ENCODE results near the gene NADK.
"Not testable (repeated sequence)": the region's sequence is repeated elsewhere in the genome, so short reads cannot be mapped to it uniquely, and the experiment has no call there.

Gene NADK

DNA sequence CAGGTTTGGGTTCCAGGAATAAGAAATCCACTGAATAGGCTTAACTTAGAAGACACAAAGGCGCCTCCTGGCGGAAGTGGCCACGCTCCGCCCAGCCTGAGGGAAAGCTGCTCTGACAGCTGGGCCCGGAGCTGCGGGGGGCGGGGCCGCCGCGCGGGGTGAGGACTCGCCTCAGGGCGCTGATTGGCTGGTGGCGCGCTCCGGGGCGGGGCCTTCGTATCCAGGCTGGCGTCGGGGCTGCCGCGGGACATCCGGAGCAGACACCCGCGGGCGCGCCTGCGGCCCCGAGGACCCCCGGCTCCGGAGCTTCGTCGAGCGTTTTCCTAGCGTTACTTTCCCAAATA lies 31.7 kb downstream of the NADK start:
- H3K9me3 ChIP-seq (ENCODE audit: control extremely low read depth in 1 of 5, control insufficient read depth in 4 of 5, insufficient read depth in 2 of 5, low read depth in 1 of 5, low read length in 4 of 5); DNase-seq; H3K4me1 ChIP-seq (ENCODE audit: control extremely low read depth in 1 of 4, control insufficient read depth in 4 of 4, insufficient read depth in 4 of 4, low read length in 3 of 4); H3K36me3 ChIP-seq (ENCODE audit: control insufficient read depth in 4 of 4, insufficient read depth in 4 of 4, low read length in 3 of 4); CTCF ChIA-PET; H3K27me3 ChIP-seq (replicated peaks in 2 of 5; ENCODE audit: control insufficient read depth in 4 of 5, insufficient read depth in 5 of 5, low read length in 4 of 5): not testable (repeated sequence)
- Histone ChIP-seq H3K27ac (ENCODE audit: insufficient read depth in 1 of 2, low read depth in 1 of 2, low read length in 2 of 2, poor library complexity in 1 of 2, severe bottlenecking in 2 of 2) (peak overlapping the region in 1 of 2 experiments; percentile 83), H3K4me3 (ENCODE audit: control insufficient read depth in 1 of 7, extremely low read depth in 1 of 7, insufficient read depth in 4 of 7, low read depth in 2 of 7, low read length in 6 of 7) (peak overlapping the region in 1 of 7 experiments; percentile 68)
- POLR2A ChIA-PET, result interaction anchor here (0.6 to 0.7 kb wide), 2 partner anchors 22 to 123 kb away, joined by 3 to 5 read pairs; no protein-coding TSS in a partner anchor
- WGBS (ENCODE audit: insufficient coverage), result no CpG with 5 or more reads among the region's 35 CpGs

GRCh38 chr1:1745651-1746565 lies 32.4 kb downstream of the NADK start:
- H3K27me3 ChIP-seq (replicated peaks in 2 of 5; ENCODE audit: control insufficient read depth in 4 of 5, insufficient read depth in 5 of 5, low read length in 4 of 5); H3K36me3 ChIP-seq (ENCODE audit: control insufficient read depth in 4 of 4, insufficient read depth in 4 of 4, low read length in 3 of 4); H3K9me3 ChIP-seq (ENCODE audit: control extremely low read depth in 1 of 5, control insufficient read depth in 4 of 5, insufficient read depth in 2 of 5, low read depth in 1 of 5, low read length in 4 of 5); CTCF ChIA-PET; H3K4me1 ChIP-seq (ENCODE audit: control extremely low read depth in 1 of 4, control insufficient read depth in 4 of 4, insufficient read depth in 4 of 4, low read length in 3 of 4): not testable (repeated sequence)
- Histone ChIP-seq H3K27ac (ENCODE audit: insufficient read depth in 1 of 2, low read depth in 1 of 2, low read length in 2 of 2, poor library complexity in 1 of 2, severe bottlenecking in 2 of 2) (peak overlapping the region; percentile 83 to 91), H3K4me3 (ENCODE audit: control insufficient read depth in 1 of 7, extremely low read depth in 1 of 7, insufficient read depth in 4 of 7, low read depth in 2 of 7, low read length in 6 of 7) (peak overlapping the region in 4 of 7 experiments; percentile 26 to 68 (median 40))
- peak; percentile 90 to 94 (median 93) for DNase-seq
- no CpG with 5 or more reads among the region's 101 CpGs for WGBS (ENCODE audit: insufficient coverage)
- POLR2A ChIA-PET, result interaction anchor here (0.6 kb wide), 1 partner anchor 21 kb away, joined by 3 read pairs; no protein-coding TSS in a partner anchor

- H3K4me1 ChIP-seq (ENCODE audit: control extremely low read depth in 1 of 4, control insufficient read depth in 4 of 4, insufficient read depth in 4 of 4, low read length in 3 of 4); CTCF ChIA-PET; H3K9me3 ChIP-seq (ENCODE audit: control extremely low read depth in 1 of 5, control insufficient read depth in 4 of 5, insufficient read depth in 2 of 5, low read depth in 1 of 5, low read length in 4 of 5); H3K4me3 ChIP-seq (ENCODE audit: control insufficient read depth in 1 of 7, extremely low read depth in 1 of 7, insufficient read depth in 4 of 7, low read depth in 2 of 7, low read length in 6 of 7); H3K27me3 ChIP-seq (replicated peaks in 2 of 5; ENCODE audit: control insufficient read depth in 4 of 5, insufficient read depth in 5 of 5, low read length in 4 of 5); DNase-seq; H3K27ac ChIP-seq (ENCODE audit: insufficient read depth in 1 of 2, low read depth in 1 of 2, low read length in 2 of 2, poor library complexity in 1 of 2, severe bottlenecking in 2 of 2); POLR2A ChIA-PET; H3K36me3 ChIP-seq (ENCODE audit: control insufficient read depth in 4 of 4, insufficient read depth in 4 of 4, low read length in 3 of 4): not testable (repeated sequence)
- 91% methylated on average over 7 of the region's 11 CpGs for WGBS (ENCODE audit: insufficient coverage)
These were observed 35.7 kb downstream of the NADK start for GRCh38 chr1:1742529-1742928.

- peaks cover 0 to 12% (median 0%) of the 10 kb centered on the region in 4 experiments for H3K36me3 ChIP-seq (ENCODE audit: control insufficient read depth in 4 of 4, insufficient read depth in 4 of 4, low read length in 3 of 4)
- CTCF ChIA-PET; H3K4me3 ChIP-seq (ENCODE audit: control insufficient read depth in 1 of 7, extremely low read depth in 1 of 7, insufficient read depth in 4 of 7, low read depth in 2 of 7, low read length in 6 of 7); H3K27me3 ChIP-seq (replicated peaks in 2 of 5; ENCODE audit: control insufficient read depth in 4 of 5, insufficient read depth in 5 of 5, low read length in 4 of 5); H3K27ac ChIP-seq (ENCODE audit: insufficient read depth in 1 of 2, low read depth in 1 of 2, low read length in 2 of 2, poor library complexity in 1 of 2, severe bottlenecking in 2 of 2); H3K9me3 ChIP-seq (ENCODE audit: control extremely low read depth in 1 of 5, control insufficient read depth in 4 of 5, insufficient read depth in 2 of 5, low read depth in 1 of 5, low read length in 4 of 5); POLR2A ChIA-PET; H3K4me1 ChIP-seq (ENCODE audit: control extremely low read depth in 1 of 4, control insufficient read depth in 4 of 4, insufficient read depth in 4 of 4, low read length in 3 of 4); DNase-seq: not testable (repeated sequence)
- 92% methylated on average over 2 of the region's 12 CpGs for WGBS (ENCODE audit: insufficient coverage)
These were observed 37.3 kb downstream of the NADK start for GRCh38 chr1:1741013-1741412.

DNA sequence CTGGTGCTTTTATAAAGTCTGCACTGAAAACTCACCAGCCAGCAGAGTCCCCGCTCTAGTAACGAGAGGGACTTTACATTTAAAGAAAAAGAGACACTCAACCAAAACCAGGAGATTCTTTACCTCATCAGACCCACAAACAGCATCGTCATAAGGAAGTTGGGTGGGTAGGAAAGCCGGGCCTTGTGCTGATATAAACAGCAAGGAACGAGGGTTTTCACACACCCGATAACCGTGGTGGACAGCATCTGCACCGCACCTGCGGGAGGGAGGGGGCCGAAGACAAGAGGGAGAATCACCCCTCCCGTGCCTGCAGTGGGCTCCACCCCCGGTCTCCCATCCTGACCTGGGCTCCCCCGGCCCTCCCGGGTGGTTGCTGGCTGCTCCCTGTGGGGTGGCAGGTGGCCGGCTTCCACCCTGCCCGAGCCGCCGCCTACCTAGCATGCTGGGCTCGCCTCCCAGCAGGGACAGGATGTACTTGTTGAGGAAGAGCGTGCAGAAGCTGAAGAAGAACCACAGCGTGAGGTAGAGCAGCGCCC lies 39.4 kb downstream of the NADK start:
- H3K36me3 ChIP-seq (ENCODE audit: control insufficient read depth in 4 of 4, insufficient read depth in 4 of 4, low read length in 3 of 4), result peaks cover 0 to 17% (median 2%) of the 10 kb centered on the region in 4 experiments
- H3K27ac ChIP-seq (ENCODE audit: insufficient read depth in 1 of 2, low read depth in 1 of 2, low read length in 2 of 2, poor library complexity in 1 of 2, severe bottlenecking in 2 of 2); H3K4me3 ChIP-seq (ENCODE audit: control insufficient read depth in 1 of 7, extremely low read depth in 1 of 7, insufficient read depth in 4 of 7, low read depth in 2 of 7, low read length in 6 of 7); H3K27me3 ChIP-seq (replicated peaks in 2 of 5; ENCODE audit: control insufficient read depth in 4 of 5, insufficient read depth in 5 of 5, low read length in 4 of 5); DNase-seq; POLR2A ChIA-PET; H3K4me1 ChIP-seq (ENCODE audit: control extremely low read depth in 1 of 4, control insufficient read depth in 4 of 4, insufficient read depth in 4 of 4, low read length in 3 of 4); H3K9me3 ChIP-seq (ENCODE audit: control extremely low read depth in 1 of 5, control insufficient read depth in 4 of 5, insufficient read depth in 2 of 5, low read depth in 1 of 5, low read length in 4 of 5); CTCF ChIA-PET: not testable (repeated sequence)
- no CpG with 5 or more reads among the region's 22 CpGs for WGBS (ENCODE audit: insufficient coverage)

DNA sequence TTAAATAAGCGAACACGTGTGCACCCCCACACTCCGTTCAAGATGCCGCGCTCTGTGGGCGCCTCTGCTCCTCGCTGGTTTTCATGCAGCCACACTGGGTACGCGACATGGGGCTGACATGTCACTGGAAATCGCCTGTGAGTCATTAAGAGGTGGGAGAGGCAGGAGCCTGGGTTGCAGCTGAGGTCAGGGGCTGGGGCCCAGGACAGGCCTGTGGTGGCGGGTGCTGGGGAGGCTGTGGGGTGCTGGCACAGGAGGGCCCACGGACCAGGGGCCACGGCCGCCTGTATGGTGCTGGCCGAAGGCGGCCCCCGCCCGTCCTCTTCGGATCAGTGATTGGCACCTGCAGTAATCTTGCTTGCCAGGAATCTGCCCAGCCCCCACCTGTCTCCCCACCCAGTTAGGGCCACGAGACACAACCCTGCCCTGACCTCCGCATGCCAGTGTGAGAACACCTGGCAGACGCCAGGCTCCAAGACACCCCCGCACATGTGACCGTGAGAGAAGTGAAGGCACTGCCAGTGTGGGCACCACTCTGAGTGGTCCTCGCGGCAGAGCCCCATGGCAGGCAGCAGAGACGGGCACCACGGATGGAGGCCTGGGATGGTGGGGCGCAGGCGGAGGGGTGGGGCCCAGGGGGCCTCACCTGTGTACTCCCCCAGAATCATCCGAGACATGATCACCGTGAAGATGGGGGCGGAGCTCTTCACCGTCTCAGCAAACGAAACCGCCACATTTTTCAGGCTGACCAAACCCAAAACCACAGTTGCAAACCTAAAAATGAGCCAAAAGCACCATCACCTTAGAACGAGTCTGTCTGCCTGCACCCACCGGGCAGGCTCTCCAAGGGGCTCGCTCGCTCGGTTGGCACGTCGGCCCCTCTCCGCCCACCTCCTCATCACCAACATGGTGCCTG lies 40.3 kb downstream of the NADK start:
- H3K9me3 ChIP-seq (ENCODE audit: control extremely low read depth in 1 of 5, control insufficient read depth in 4 of 5, insufficient read depth in 2 of 5, low read depth in 1 of 5, low read length in 4 of 5); H3K27me3 ChIP-seq (replicated peaks in 2 of 5; ENCODE audit: control insufficient read depth in 4 of 5, insufficient read depth in 5 of 5, low read length in 4 of 5); H3K4me3 ChIP-seq (ENCODE audit: control insufficient read depth in 1 of 7, extremely low read depth in 1 of 7, insufficient read depth in 4 of 7, low read depth in 2 of 7, low read length in 6 of 7); H3K27ac ChIP-seq (ENCODE audit: insufficient read depth in 1 of 2, low read depth in 1 of 2, low read length in 2 of 2, poor library complexity in 1 of 2, severe bottlenecking in 2 of 2); H3K4me1 ChIP-seq (ENCODE audit: control extremely low read depth in 1 of 4, control insufficient read depth in 4 of 4, insufficient read depth in 4 of 4, low read length in 3 of 4); CTCF ChIA-PET; POLR2A ChIA-PET; DNase-seq: not testable (repeated sequence)
- 93% methylated on average over 11 of the region's 44 CpGs for WGBS (ENCODE audit: insufficient coverage)
- peaks cover 0 to 20% (median 3%) of the 10 kb centered on the region in 4 experiments for H3K36me3 ChIP-seq (ENCODE audit: control insufficient read depth in 4 of 4, insufficient read depth in 4 of 4, low read length in 3 of 4)
